RKO (cell line): ENCODE results near the gene MPP7.

Experiments
- DNase-seq: peaks from one replicate; pipeline ENCODE4 v3.0.0-alpha.2; 2016; ENCODE audit warnings: low spot score

The MPP7 gene

DNA sequence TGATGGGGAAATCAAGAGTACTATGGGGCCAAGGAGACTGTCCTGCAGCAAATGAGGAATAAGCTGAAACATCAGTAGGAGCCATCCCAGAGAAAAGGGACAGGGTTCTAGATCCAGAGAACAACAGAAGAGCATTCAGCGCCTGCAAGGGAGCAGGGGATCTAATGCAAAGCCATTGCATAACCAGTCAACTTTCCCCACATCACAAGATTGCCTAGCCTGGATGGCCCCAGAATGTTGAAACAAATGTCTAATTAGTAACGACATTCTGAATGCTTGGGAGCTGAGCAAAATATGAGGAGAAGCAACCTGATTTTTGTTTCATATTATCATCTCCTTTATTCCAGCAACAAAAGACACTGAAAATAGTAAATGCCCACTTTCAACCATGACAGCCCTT lies 2.7 kb upstream of the MPP7 start:
- DNase-seq, result no peak

DNA sequence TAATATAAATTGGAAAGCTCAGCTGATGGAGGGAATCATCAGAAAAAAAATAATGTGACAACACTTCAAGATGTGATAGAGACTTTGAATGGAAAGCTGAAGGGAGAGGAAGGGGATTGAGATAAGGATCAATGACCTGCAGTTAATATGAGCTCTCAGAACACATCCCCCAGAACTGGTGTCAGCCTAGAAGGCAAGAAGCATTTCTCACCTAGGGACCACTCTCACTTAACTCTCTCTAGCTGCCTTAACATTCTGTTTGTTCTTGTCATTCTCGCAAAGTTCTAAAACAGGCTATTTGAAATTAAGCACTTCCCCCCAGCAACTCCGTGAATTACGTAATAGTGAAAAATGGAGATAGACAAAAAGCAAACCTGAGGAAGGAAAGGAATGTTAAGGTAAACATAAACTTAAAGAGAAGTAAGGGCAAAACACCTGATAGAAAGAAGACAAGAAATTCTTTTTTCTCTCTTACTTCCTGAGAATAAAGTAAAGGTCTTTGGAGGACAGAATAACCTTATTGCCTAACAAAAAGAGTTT lies 1.2 kb upstream of the MPP7 start:
- no peak for DNase-seq

DNA sequence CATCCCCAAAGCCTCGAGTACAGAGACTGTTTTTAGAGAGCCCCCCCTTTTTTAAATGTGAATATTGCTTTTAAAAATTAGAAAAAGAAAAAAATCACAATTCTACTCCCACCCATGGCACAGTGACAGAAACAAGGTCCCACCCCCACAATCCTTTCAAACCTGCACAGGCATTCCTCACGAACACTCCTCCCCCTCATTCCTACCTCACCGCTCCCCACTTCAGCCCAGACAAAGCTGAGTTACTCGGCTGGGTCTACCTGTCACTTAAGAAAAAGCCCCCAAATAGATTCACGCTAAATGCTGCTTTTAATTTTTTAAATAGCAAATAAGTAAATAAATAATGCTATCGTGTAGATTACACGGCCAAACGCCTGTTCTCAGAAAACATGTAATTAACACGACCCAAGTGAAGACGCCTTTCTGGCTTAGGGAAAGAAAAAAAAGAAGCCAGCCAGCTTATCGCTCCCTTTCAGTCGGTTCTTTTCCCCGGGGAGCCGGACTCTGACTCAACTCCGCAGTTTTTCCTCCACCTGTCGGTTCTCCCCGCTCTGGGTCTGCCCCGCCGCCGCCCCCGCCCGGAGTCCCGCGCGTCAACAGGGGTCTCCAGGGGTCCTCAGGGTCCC lies 739 bp downstream of the MPP7 start:
- no peak for DNase-seq

DNA sequence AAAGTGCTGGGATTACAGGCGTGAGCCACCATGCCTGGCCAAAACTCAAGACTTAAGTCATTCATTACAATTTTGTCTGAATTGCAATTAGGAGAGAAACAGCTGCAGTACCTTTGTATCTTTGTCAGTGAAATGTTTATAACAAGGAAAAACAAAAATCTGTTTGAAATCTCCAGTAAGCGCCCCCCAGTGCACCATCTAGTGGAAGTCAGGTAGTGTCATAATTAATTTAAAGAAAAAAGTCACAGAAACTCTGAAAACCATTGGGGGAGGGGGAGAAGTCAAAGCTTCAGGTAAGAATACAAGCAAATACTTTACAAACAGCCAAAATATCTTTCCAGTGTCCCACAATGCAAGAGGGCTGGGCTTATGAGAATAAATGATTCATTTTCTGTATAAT lies 2.8 kb downstream of the MPP7 start:
- peak; percentile 32 for DNase-seq

DNA sequence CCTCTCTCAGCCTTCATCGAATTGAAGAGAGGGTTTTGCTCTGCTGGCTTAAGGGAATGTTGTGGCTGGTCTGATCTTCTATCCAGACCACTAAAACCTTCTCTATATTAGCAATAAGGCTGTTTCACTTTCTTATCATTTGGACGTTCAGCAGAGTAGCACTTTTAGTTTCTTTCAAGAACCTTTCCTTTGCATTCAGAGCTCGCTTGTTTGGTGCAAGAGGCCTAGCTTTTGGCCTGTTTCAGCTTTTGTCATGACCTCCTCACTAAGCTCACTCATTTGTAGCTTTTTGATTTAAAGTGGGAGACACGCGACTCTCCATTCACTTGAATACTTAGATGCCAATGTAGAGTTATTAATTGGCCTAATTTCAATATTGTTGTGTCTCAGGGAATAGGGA lies 3.9 kb downstream of the MPP7 start:
- DNase-seq, result no peak

DNA sequence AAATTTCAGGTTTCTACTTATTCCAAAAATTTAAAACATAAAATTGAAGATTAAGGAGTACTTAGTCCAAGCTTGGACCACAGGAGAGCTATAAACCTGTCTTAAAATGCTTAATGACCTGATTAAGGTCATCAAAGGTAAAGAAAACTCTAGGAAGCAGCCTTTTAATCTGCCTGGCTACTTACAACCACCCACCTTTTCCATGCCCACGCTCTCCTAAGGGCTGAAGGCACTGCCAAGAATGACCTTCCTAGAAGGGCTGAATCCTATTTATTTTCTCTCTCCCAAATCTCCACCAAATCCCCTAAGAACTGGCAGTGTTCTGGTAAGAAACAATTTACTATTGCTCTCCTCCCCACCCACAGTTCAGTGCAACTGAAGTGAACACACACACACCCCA lies 6.8 kb downstream of the MPP7 start:
- no peak for DNase-seq

DNA sequence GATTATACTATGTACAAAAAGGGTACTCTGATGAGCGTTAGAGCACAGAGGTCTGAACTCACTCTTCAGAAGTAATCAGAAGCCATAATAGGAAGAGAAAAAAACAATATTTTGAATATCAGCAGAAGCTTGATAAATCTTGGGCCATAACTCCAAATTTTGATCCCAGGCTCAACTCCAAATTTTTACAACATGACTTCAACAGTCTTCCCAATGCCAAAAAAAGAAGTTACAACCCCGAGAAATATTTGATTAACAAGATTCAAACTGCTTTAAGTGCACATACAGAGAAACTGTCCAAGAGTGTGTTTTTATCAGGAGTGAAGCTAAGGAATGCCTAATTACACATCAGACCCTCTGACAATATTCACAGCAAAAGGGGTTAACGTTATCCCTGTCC lies 7.5 kb downstream of the MPP7 start:
- no peak for DNase-seq

DNA sequence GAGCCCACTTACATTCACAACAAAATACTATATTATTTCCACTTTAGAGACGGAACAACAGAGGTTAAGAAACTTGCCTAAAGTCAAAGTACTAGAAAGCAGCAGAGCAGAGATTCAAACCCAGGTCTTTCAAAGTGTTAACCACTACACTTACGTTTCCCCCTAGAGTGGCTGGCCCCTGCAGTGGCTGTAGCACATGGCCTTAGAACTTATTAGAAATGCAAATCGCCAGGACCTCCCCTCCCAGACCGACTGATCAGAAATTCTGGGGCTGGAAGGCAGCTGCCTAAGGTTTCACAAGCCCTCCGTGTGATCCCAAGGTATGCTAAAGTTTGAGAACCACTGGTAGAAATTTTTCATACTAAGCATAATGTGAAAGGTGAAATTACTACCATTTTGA lies 8.1 kb downstream of the MPP7 start:
- DNase-seq, result no peak

DNA sequence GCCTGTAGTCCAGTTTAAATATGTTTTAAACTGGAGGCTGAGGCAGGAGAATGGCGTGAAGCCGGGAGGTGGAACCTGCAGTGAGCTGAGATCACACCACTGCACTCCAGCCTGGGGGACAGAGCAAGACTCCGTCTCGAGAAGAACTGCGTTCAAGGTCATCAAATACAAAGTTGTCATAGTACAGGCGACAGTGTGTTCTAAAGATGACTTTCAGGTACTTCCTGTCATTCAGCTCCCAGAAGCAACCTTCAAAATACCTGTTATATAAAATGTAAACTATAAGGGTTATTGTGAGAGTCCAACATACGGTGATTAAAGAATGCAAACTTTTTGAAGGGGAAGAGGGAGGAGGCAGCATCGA lies 8.7 kb downstream of the MPP7 start:
- DNase-seq, result no peak

DNA sequence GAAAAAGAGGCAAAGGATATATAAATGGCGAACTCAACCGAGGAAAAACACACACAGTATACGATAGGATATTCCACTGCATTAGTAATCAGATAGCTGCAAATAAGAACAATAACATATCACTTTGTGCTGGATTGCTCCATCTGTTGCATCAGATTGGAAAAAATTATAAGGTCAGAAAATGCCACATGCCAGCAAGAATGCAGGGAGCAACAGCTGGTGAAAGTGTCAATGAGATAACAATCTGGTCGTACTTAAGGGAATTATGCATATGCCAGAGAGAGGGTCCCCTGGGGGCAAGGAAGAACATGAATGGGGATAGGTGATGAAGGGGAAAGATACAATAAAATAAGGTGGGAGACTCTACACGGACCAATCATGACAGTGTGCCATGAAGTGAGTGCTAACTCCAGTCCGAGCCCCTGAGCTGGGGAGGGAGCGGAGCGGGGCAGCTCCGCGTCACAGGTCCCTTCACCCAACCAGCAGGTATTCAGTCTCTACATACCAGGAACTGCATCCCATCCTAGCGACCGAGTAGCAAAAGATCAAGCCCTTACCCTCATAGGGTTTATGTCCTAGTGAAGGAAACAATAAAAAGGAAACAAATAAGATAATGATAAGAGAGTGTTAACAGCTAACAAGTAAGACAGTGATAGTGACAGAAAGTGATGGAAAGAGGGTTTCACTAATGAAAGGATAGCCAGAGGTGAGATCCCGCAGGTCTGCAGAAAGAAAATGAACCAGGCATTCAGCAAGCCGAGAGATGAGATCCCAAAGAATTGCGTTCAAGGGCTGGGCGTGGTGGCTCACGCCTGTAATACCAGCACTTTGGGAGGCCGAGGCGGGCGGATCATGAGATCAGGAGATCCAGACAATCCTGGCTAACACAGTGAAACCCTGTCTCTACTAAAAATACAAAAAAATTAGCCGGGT lies 9.4 kb downstream of the MPP7 start:
- no peak for DNase-seq

DNA sequence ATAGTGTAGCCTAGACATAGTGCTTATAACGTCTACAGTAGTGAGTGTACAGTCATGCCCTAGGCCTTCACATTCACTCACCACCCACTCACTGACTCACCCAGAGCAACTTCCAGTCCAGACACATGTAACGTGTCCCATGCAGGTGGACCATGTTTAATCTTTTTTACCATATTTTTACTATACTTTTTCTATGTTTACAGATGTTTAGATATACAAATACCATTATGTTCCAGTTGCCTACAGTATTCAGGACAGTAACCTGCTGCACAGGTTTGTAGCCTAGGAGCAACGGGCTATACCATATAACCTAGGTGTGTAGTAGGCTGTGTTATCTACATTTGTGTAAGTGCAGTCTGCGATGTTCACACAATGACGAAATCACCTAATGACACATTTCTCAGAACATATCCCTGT lies 11.0 kb downstream of the MPP7 start:
- DNase-seq, result peak; percentile 86

DNA sequence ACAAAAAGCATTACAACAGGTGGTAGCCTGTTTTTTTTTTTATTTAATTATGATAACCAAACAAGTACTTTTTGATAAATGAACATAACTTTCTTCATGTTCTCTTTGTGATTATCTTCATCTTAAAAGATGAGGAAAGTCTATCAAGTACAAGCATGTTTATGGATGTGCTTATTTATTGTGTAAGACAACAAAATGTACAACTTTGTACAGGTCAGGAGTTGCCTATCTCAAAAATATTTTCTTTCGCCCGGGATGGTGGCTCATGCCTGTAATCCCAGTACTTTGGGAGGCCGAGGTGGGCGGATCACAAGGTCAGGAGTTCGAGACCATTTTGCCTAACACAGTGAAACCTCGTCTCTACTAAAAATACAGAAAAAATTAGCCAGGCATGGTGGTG lies 17.0 kb downstream of the MPP7 start:
- DNase-seq, result no peak

DNA sequence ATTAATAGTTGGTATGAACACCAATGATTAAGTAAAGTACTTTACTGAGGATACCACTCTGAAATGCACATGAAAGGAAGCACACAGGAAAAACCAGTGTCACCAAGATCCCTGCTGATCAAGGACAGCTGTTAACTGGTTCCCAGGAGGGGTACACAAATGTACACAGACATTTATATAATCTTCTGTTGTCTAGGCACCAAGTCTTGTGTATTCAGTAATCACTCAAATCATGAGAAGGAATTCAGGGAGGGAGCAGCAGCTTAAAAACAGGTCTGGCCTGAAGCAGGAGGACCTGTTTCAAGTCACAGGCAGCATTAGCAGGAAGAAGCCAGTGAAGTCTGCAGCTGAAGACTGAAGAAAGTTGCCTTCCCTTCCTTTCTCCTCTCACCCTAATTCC lies 18.7 kb downstream of the MPP7 start:
- DNase-seq, result no peak

DNA sequence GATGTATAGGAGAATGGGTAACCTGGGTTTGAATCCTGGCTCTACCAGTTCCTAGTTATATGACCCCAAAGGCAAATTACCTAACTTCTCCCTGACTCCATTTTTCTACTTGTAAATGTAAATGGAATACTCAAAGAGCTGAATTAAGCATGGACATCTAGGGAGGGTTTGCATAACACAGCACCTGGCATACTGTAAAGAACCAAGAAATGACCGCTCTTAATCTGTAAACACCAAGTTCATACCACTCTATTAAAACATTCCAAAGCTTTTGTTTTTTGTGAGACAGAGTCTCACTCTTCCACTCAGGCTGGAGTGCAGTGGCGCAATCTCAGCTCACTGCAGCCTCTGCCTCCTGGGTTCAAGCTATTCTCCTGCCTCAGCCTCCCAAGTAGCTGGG lies 19.6 kb downstream of the MPP7 start:
- no peak for DNase-seq

DNA sequence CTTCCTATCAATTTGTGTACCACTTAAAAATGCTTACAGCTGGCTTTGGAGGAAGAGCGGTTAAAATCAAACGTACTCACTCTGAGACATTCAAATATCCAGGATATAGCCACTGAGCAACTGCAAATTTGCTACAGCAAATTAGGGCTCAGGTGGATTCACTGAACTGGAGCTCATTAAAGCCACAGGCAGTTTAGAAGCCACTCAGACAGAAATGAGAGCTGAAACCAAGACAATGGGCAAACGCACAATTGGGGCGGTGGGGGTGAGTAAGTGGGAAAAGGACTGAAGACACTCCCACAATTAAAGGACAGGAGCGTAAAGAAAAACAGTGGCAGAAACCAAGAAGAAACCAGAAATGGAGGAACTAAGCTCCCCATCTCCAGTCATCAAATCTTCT lies 20.5 kb downstream of the MPP7 start:
- no peak for DNase-seq

DNA sequence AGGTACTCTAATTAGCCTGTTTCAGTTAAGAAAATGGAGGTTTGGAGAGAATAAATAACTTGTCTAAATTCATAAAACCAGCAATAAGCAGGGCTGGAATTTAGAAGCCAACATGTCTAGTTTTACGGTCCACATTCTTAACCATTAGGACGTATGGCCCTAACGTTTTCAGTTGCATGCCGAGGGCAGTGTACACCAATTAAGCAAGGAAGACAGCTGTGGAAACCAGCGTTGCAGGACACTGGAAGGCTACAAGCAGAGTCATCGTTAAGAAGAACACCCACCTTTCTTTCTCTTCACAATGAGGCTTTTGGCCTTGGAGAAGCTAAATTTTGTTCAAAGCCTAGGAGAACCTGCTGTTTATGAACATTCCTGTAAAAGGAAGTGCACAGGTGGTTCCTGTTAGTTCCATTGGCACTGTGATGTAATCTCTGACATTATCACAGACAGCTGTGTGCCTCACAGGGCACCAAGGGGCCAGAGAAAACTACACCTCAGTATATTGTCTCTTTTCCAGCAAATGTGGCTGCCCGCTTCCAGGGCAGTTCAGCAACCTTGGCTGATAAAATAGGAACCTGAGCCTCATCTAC lies 21.0 kb downstream of the MPP7 start:
- DNase-seq, result no peak

DNA sequence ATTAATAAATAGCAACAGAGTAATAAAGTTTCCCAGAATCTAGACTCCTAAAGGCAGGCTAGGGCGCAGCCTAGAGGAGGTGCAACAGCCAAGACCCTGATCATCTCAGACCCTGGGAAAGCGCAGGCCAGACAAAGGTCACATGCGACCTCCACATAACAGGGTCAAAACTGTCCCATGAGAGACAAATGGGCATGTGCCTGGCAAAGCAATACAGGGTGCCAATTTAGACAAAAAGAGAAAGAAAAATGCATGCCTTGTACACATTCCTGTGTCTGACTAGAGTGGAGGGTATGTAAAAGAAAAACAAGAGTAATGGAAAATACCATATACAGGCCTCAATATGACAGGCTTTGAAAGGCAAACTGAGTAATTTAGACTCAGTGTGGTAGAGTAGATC lies 22.2 kb downstream of the MPP7 start:
- no peak for DNase-seq

DNA sequence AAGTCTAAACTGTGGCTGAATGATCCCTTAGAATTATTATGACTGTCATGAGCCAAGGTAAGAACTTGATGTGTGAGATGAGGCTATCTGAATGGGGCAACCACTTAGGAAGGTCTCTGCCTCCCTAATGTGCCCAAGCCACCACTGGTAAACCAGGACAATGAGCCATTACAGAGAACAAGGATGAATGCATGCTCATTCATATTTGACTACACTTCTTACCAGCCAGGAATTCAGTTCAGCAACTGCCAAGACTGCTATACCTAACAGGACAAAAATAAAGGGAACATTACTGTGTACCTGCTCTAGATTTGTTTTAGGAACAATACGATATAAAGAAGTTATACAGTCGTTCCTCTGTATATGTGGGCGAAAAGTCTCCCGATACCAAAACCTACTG lies 23.0 kb downstream of the MPP7 start:
- DNase-seq, result no peak

DNA sequence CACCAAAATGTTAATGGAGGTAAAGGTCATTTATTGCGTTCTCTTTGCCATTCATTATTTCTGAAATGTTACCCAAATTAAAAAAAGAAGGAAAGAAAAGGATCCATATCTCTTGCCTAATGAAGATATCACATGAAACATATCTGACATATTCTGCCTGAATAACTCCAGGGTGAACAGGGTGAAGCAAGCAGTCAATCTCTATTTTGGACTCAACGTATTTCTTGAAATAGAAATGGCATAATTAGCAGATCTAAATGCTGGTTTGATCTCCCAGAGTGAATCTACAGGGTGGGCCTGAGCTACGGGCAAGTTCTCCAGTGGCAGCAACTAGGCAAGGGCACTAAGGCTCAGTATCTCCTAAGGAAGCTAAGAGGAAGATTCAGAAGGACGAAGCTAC lies 24.0 kb downstream of the MPP7 start:
- no peak for DNase-seq

DNA sequence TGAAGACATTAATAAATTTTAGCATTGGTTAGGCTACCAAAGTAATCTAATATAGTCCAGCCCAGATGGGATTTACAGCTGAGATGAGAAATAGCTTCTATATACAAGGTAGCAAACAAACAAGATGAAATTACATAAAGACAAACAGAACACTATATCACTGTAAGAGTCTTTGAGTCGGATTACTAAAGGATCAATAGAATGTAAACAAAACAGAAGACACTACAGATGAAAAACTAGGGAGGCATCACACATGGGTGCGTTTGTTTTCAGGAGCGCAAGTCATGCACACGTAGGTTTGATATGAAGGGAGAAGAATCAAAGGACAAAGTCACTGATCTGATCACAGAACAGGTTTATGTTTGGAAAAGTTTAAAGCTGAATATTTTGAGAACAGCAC lies 26.5 kb downstream of the MPP7 start:
- DNase-seq, result no peak

DNA sequence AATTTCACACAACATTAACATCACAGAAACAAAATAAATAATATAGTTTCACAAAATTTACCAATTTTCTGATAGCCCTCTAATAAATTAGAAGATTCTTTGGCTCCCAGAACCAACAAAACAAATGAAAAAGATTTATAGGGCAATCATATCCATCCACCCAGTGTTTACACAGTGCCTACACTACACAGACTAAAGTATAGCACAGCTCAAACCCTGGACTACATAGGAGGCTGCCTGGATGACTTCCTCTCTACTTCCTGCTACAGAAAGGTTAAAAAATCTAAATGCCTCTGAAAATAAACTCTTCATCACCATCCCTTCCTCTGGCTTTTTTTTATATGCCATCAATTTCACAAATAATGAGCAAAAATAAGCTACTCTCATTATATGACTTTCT lies 28.4 kb downstream of the MPP7 start:
- DNase-seq, result no peak

DNA sequence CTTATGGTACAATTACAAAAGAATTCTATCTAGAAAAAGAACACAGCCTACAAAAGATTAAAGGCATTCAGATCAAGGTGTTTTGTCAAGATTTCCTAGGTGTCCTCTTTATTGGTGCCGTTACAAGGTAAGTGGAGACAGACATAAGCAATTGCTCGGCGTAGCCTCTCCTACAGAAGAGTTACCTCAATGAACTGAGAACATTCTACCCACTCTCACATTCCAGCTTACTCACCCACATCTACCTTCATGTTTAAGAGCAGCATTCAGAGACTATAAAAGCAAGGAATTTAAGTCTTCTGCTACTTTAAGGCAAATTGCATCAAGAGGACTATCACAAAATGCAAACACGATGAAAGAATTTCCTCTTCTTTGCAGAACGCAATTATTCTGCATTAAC lies 29.5 kb downstream of the MPP7 start:
- no peak for DNase-seq

DNA sequence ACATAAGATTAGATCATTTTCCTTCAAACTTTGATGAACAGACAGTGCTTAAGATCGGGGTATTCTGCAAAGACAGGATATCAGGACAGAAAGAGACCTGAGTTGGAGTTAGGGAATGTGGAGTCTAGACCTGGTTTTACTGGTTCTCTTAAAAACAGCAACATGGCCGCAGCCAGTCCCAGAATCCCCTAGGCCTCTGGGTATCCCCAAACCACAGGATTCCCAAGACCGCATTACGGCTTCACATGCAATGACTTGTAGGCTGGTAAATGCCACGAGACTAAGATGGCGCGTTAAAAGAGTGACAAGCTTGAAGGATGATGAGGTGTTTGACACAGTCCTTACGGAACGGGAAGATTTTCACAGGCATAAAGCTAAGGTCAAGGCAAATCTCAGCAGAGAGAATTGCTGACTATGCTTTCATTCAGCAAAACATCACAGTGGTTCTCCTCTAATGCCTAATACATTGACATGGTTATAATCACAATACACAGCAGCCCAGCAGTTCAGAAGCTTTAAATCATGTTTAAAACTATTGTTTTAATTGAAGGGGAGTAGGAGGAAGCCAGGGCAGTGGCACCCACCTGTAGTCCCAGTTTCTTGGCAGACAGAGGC lies 32.9 kb downstream of the MPP7 start:
- DNase-seq, result no peak
